K562 (cell line): ENCODE results near the gene ZFAND2B.

Experiments used
- CBFA2T2 ChIP-seq: fragments of 450-650 bp; conservative IDR thresholded peaks from 2 replicates; pipeline ENCODE4 v1.6.1; 2017; ENCODE audit warnings: mild to moderate bottlenecking
- CHD2 ChIP-seq: IDR thresholded peaks from 2 replicates; pipeline ENCODE4 v1.6.1; 2011; ENCODE audit warnings: low read depth, low read length
- FOXJ3 ChIP-seq: sonication (generic); formaldehyde crosslinking; IDR thresholded peaks from 2 replicates; pipeline ENCODE4 v1.4.0; 2020; ENCODE audit warnings: mild to moderate bottlenecking, missing genetic modification reagents
- GTF2F1 ChIP-seq: IDR thresholded peaks from 2 replicates; pipeline ENCODE4 v1.6.1; 2011; ENCODE audit warnings: low read depth, low read length, improper control_type of control experiment
- NFE2L1 ChIP-seq: fragments of 450-650 bp; IDR thresholded peaks from 2 replicates; pipeline ENCODE4 v1.6.1; 2016; ENCODE audit warnings: missing genetic modification characterization, low read depth, mild to moderate bottlenecking, missing compliant biosample characterization, moderate library complexity, borderline replicate concordance
- POLR2A ChIP-seq: fragments of 450-650 bp; conservative IDR thresholded peaks from 2 replicates; pipeline ENCODE4 v1.6.1; 2016
- TAF1 ChIP-seq: IDR thresholded peaks from 2 replicates; pipeline ENCODE4 v1.6.1; 2011; ENCODE audit warnings: mild to moderate bottlenecking, low read length, moderate library complexity; ENCODE audit not compliant: insufficient read depth, control insufficient read depth, severe bottlenecking; ENCODE audit errors: extremely low read depth
- TAF15 ChIP-seq: fragments of 200-400 bp; formaldehyde crosslinking; IDR thresholded peaks from 2 replicates; pipeline ENCODE4 v1.6.1; 2017; ENCODE audit warnings: mild to moderate bottlenecking, low read depth, low read length, moderate library complexity
- ZC3H8 ChIP-seq: fragments of 450-650 bp; IDR thresholded peaks from 2 replicates; pipeline ENCODE4 v1.6.1; 2017
- TF ChIP-seq, protein P1 (sequence below), 2 experiments: fragments of 450-650 bp; IDR thresholded peaks; 2 replicates each; pipeline ENCODE4 v1.6.1; 2018; ENCODE audit warnings: mild to moderate bottlenecking in 2 of 2, low read depth in 1 of 2; ENCODE audit not compliant: partially characterized antibody in 2 of 2
- TF ChIP-seq, protein P2 (sequence below), 3 experiments: IDR thresholded peaks in 2 of 3; conservative IDR thresholded peaks in 1 of 3; 2 replicates each; pipeline ENCODE4 v1.5.1; 2011 to 2012; ENCODE audit warnings: low read length in 3 of 3, mild to moderate bottlenecking in 3 of 3, control low read depth in 2 of 3, improper control_type of control experiment in 1 of 3, inconsistent platforms in 1 of 3, low read depth in 1 of 3, mixed read lengths in 1 of 3, moderate library complexity in 1 of 3; ENCODE audit not compliant: insufficient read depth in 2 of 3
- TF ChIP-seq, protein P3 (sequence below), 2 experiments: fragments of 450-650 bp in 1 of 2; IDR thresholded peaks; 2 replicates each; pipeline ENCODE4 v1.6.1; 2011 to 2017; ENCODE audit warnings: low read depth in 2 of 2, antibody characterized with exemption in 1 of 2, borderline replicate concordance in 1 of 2, low read length in 1 of 2, mild to moderate bottlenecking in 1 of 2, mixed read lengths in 1 of 2; ENCODE audit not compliant: control insufficient read depth in 1 of 2
- TF ChIP-seq, protein P4 (sequence below): IDR thresholded peaks from 2 replicates; pipeline ENCODE4 v1.6.1; 2012; ENCODE audit warnings: low read depth, low read length, improper control_type of control experiment, borderline replicate concordance

DNA sequence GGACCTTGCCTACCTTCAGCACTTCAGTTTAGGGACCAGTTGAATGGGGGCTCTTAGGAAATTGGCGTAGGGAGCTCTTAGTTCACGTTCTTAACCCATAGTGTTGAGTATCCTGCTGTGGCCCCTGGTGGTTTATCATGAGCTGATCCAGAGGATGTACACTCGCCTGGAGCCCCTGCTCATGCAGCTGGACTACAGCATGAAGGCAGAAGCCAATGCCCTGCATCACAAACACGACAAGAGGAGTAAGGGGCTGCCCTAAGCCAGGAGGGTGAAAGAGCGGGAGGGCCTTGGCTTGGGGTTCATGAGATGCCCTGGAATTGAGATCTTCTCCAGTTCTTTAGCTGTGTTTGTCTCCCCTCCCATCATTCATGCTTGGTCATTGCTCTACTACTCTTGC, 25.6 kb upstream of the ZFAND2B start:
- TF ChIP-seq, protein P1, sequence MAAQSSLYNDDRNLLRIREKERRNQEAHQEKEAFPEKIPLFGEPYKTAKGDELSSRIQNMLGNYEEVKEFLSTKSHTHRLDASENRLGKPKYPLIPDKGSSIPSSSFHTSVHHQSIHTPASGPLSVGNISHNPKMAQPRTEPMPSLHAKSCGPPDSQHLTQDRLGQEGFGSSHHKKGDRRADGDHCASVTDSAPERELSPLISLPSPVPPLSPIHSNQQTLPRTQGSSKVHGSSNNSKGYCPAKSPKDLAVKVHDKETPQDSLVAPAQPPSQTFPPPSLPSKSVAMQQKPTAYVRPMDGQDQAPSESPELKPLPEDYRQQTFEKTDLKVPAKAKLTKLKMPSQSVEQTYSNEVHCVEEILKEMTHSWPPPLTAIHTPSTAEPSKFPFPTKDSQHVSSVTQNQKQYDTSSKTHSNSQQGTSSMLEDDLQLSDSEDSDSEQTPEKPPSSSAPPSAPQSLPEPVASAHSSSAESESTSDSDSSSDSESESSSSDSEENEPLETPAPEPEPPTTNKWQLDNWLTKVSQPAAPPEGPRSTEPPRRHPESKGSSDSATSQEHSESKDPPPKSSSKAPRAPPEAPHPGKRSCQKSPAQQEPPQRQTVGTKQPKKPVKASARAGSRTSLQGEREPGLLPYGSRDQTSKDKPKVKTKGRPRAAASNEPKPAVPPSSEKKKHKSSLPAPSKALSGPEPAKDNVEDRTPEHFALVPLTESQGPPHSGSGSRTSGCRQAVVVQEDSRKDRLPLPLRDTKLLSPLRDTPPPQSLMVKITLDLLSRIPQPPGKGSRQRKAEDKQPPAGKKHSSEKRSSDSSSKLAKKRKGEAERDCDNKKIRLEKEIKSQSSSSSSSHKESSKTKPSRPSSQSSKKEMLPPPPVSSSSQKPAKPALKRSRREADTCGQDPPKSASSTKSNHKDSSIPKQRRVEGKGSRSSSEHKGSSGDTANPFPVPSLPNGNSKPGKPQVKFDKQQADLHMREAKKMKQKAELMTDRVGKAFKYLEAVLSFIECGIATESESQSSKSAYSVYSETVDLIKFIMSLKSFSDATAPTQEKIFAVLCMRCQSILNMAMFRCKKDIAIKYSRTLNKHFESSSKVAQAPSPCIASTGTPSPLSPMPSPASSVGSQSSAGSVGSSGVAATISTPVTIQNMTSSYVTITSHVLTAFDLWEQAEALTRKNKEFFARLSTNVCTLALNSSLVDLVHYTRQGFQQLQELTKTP (IDR thresholded peaks at IDR 0.05; ENCODE audit: low read depth in 1 of 2, partially characterized antibody in 2 of 2): no peak
- TF ChIP-seq, protein P2, sequence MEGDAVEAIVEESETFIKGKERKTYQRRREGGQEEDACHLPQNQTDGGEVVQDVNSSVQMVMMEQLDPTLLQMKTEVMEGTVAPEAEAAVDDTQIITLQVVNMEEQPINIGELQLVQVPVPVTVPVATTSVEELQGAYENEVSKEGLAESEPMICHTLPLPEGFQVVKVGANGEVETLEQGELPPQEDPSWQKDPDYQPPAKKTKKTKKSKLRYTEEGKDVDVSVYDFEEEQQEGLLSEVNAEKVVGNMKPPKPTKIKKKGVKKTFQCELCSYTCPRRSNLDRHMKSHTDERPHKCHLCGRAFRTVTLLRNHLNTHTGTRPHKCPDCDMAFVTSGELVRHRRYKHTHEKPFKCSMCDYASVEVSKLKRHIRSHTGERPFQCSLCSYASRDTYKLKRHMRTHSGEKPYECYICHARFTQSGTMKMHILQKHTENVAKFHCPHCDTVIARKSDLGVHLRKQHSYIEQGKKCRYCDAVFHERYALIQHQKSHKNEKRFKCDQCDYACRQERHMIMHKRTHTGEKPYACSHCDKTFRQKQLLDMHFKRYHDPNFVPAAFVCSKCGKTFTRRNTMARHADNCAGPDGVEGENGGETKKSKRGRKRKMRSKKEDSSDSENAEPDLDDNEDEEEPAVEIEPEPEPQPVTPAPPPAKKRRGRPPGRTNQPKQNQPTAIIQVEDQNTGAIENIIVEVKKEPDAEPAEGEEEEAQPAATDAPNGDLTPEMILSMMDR (IDR thresholded peaks at IDR 0.05 in 2 of 3, conservative IDR thresholded peaks at IDR 0.05 in 1 of 3; ENCODE audit: insufficient read depth in 2 of 3, low read depth in 1 of 3, low read length in 3 of 3): no peak
- TF ChIP-seq FOXJ3 (CRISPR knock-in tag) (no peak), CBFA2T2 (no peak), POLR2A (no peak), GTF2F1 (no peak), NFE2L1 (tag) (no peak), TAF1 (no peak), TAF15 (no peak), CHD2 (no peak), ZC3H8 (no peak)
- TF ChIP-seq, protein P3, sequence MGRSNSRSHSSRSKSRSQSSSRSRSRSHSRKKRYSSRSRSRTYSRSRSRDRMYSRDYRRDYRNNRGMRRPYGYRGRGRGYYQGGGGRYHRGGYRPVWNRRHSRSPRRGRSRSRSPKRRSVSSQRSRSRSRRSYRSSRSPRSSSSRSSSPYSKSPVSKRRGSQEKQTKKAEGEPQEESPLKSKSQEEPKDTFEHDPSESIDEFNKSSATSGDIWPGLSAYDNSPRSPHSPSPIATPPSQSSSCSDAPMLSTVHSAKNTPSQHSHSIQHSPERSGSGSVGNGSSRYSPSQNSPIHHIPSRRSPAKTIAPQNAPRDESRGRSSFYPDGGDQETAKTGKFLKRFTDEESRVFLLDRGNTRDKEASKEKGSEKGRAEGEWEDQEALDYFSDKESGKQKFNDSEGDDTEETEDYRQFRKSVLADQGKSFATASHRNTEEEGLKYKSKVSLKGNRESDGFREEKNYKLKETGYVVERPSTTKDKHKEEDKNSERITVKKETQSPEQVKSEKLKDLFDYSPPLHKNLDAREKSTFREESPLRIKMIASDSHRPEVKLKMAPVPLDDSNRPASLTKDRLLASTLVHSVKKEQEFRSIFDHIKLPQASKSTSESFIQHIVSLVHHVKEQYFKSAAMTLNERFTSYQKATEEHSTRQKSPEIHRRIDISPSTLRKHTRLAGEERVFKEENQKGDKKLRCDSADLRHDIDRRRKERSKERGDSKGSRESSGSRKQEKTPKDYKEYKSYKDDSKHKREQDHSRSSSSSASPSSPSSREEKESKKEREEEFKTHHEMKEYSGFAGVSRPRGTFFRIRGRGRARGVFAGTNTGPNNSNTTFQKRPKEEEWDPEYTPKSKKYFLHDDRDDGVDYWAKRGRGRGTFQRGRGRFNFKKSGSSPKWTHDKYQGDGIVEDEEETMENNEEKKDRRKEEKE (IDR thresholded peaks at IDR 0.05; ENCODE audit: borderline replicate concordance in 1 of 2, control insufficient read depth in 1 of 2, low read depth in 2 of 2, low read length in 1 of 2): no peak
- TF ChIP-seq, protein P4, sequence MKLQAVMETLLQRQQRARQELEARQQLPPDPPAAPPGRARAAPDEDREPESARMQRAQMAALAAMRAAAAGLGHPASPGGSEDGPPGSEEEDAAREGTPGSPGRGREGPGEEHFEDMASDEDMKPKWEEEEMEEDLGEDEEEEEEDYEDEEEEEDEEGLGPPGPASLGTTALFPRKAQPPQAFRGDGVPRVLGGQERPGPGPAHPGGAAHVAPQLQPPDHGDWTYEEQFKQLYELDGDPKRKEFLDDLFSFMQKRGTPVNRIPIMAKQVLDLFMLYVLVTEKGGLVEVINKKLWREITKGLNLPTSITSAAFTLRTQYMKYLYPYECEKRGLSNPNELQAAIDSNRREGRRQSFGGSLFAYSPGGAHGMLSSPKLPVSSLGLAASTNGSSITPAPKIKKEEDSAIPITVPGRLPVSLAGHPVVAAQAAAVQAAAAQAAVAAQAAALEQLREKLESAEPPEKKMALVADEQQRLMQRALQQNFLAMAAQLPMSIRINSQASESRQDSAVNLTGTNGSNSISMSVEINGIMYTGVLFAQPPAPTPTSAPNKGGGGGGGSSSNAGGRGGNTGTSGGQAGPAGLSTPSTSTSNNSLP: no peak
